GM23248 (cell line): ENCODE results near the gene CELF1. TPM values are rescaled to one million over a fixed set of nuclear protein-coding genes. Genes with fewer than 3 reads are reported as not detected.
A peak's percentile ranks its signal among the peaks of the same experiment; 100 is the strongest.
"Not testable (repeated sequence)": the region's sequence is repeated elsewhere in the genome, so short reads cannot be mapped to it uniquely, and the experiment has no call there.

Experiments
- DNase-seq: peaks from one replicate; pipeline ENCODE4 v3.0.0-alpha.2; 2015
- H2AFZ ChIP-seq: fragments of 200-600 bp; sonication (generic); 2 replicates; pipeline ENCODE4 v1.6.1; 2016; ENCODE audit warnings: antibody characterized with exemption
- H3F3A ChIP-seq: fragments of 200-600 bp; sonication (generic); 2 replicates; pipeline ENCODE4 v1.6.1; 2016; ENCODE audit warnings: mild to moderate bottlenecking, antibody characterized with exemption, mixed run types; ENCODE audit not compliant: insufficient read depth
- H3K27ac ChIP-seq: fragments of 200-600 bp; sonication (generic); 2 replicates; pipeline ENCODE4 v1.5.1; 2016; ENCODE audit warnings: mild to moderate bottlenecking
- H3K27me3 ChIP-seq: fragments of 200-600 bp; sonication (generic); replicated peaks from 2 replicates; pipeline ENCODE4 v1.6.1; 2016; ENCODE audit warnings: mild to moderate bottlenecking; ENCODE audit not compliant: insufficient read depth
- H3K36me3 ChIP-seq: fragments of 200-600 bp; sonication (generic); 2 replicates; pipeline ENCODE4 v1.6.1; 2016; ENCODE audit warnings: low read depth, mild to moderate bottlenecking
- H3K4me1 ChIP-seq: fragments of 200-600 bp; sonication (generic); 2 replicates; pipeline ENCODE4 v1.6.1; 2016; ENCODE audit warnings: mild to moderate bottlenecking; ENCODE audit not compliant: insufficient read depth
- H3K4me2 ChIP-seq: fragments of 200-600 bp; sonication (generic); one replicate; pipeline ENCODE4 v1.6.1; 2016; ENCODE audit warnings: mild to moderate bottlenecking; ENCODE audit not compliant: unreplicated experiment
- H3K4me3 ChIP-seq: fragments of 200-600 bp; sonication (generic); 2 replicates; pipeline ENCODE4 v1.5.1; 2016; ENCODE audit warnings: mild to moderate bottlenecking
- H3K79me2 ChIP-seq: fragments of 200-600 bp; sonication (generic); 2 replicates; pipeline ENCODE4 v1.6.1; 2016; ENCODE audit warnings: mild to moderate bottlenecking; ENCODE audit not compliant: insufficient read depth
- H3K9ac ChIP-seq: fragments of 200-600 bp; sonication (generic); 2 replicates; pipeline ENCODE4 v1.6.1; 2016; ENCODE audit warnings: mild to moderate bottlenecking
- H3K9me2 ChIP-seq: fragments of 200-600 bp; sonication (generic); 2 replicates; pipeline ENCODE4 v1.6.1; 2016; ENCODE audit warnings: mixed run types, mild to moderate bottlenecking, moderate library complexity; ENCODE audit not compliant: insufficient read depth
- H3K9me3 ChIP-seq: fragments of 200-600 bp; sonication (generic); one replicate; pipeline ENCODE4 v1.6.1; 2017; ENCODE audit warnings: low read depth
- H4K20me1 ChIP-seq: fragments of 200-600 bp; sonication (generic); 2 replicates; pipeline ENCODE4 v1.6.0; 2016; ENCODE audit not compliant: insufficient read depth
- EZH2 ChIP-seq: fragments of 200-600 bp; sonication (generic); IDR thresholded peaks from 2 replicates; pipeline ENCODE4 v1.6.1; 2018; ENCODE audit warnings: antibody characterized with exemption, mild to moderate bottlenecking; ENCODE audit not compliant: insufficient read depth, poor library complexity, severe bottlenecking
- EZH2phosphoT487 ChIP-seq: fragments of 200-600 bp; sonication (generic); IDR thresholded peaks from 2 replicates; pipeline ENCODE4 v1.6.1; 2018; ENCODE audit warnings: antibody characterized with exemption, moderate library complexity, mild to moderate bottlenecking, low read depth; ENCODE audit not compliant: insufficient read depth
- WGBS, 2 experiments: methylation state at CpG; one replicate each; pipeline ENCODE4 v1.1.6; 2015 to 2017; ENCODE audit warnings: low lambda C conversion rate in 2 of 2, low coverage in 1 of 2; ENCODE audit errors: missing lambda C conversion rate in 2 of 2; 5-methylcytosine and 5-hydroxymethylcytosine counted together
- in situ Hi-C: fragments of 300-500 bp; cut with MboI; formaldehyde crosslinking; loops from 2 replicates; pipeline ENCODE4 v1.15.0; 2020
- polyA plus RNA-seq: library from polyadenylated mRNA; unstranded; fragments of >200 nt; fragmentation: Nextera tagmentation; extraction: Ambion mirVana; gene quantifications from 2 replicates; pipeline ENCODE4 v1.2.1, GENCODE V29; 2016
- total RNA-seq: library from RNA; depleted of rRNA; stranded (reverse); fragments of >200 nt; shearing (Covaris generic); gene quantifications from 2 replicates; pipeline ENCODE4 v1.2.3, GENCODE V29; 2014

The CELF1 gene
- total and polyA plus RNA-seq, 2 experiments from 2014 or later = 51.7 to 70.9 TPM

DNA sequence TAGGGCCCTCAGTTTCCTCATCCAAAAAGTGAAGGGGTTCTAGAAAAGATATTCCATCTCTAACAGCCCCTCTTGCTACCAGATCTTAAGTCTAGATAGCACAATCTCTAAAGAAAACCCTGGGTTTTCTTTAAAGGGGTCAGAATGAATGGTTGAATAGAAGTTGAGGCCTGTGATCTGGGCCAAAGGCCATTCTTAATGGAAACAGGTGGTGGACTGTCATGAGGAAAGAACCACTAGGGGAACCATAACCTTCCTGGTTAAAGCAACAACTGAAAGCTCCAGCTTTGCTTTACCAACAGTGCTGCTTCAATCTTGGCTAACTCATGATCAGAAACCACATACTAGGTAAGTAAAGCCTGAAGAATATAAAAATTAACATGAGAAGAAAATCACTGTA lies 1.8 kb downstream of the CELF1 start:
- Histone ChIP-seq H2AFZ (no peak overlapping the region), H3K27ac (peak overlapping the region; percentile 84), H4K20me1 (peaks cover 26% of the 10 kb centered on the region; the same call in 1 of the 2 replicates), H3K9me3 (no peaks in the 10 kb centered on the region), H3K79me2 (peaks cover 66% of the 10 kb centered on the region), H3K9ac (peak overlapping the region; percentile 93), H3K4me3 (peak overlapping the region; percentile 97), H3K9me2 (no peaks in the 10 kb centered on the region), H3F3A (peaks cover 22% of the 10 kb centered on the region), H3K36me3 (no peaks in the 10 kb centered on the region), H3K4me1 (peaks cover 27% of the 10 kb centered on the region), H3K4me2 (peak overlapping the region; percentile 79), H3K27me3 (no peaks in the 10 kb centered on the region)
- TF ChIP-seq EZH2 (no peak), EZH2phosphoT487 (no peak)
- DNase-seq = peak; percentile 64
- in situ Hi-C loops = no loop called here

DNA sequence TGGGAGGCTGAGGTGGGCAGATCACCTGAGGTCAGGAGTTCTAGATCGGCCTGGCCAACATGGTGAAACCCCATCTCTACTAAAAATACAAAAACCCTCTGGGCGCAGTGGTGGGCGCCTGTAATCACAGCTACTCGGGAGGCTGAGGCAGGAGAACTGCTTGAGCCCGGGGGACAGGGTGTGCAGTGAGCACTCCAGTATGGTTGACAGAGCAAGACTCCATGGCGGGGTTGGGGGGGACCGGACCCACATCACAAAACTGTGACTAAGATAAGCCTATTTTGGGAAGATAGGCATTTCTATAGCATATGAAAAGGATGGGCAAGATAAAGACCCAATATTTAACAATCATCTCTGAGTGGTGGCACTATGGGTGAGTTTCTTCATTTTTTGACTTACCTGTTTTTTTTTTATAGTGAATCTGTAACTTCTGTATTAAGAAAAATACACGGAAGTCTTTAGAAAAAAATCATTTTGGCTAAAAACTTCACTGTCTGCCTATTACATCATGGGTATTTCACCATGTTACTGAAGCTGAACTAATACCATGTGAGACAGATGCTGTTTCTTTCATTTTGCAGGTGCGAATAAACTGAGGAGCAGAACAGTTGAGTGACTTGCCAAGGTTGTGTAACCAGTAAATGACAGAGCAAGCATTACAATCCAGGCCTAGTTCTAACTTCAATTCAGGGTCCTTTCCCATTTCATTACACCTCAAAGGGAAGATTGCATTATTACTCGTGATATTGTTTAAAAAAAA lies 2.5 kb downstream of the CELF1 start:
- H4K20me1 ChIP-seq = peaks cover 26% of the 10 kb centered on the region; the same call in 1 of the 2 replicates
- H2AFZ ChIP-seq = no peak overlapping the region
- peak overlapping the region; percentile 84 for H3K27ac ChIP-seq
- no peaks in the 10 kb centered on the region for H3K9me2 ChIP-seq
- H3K4me1 ChIP-seq = peaks cover 27% of the 10 kb centered on the region
- TF ChIP-seq EZH2phosphoT487 (no peak), EZH2 (no peak)
- H3K9me3 ChIP-seq = no peaks in the 10 kb centered on the region
- H3K4me2 ChIP-seq = peak overlapping the region; percentile 79
- H3K79me2 ChIP-seq = peaks cover 73% of the 10 kb centered on the region
- WGBS, 2 experiments = 83 to 84% methylated on average over 10 of the region's 10 CpGs
- in situ Hi-C loops = no loop called here
- peak overlapping the region; percentile 93; the same call in 1 of the 2 replicates for H3K9ac ChIP-seq
- peak overlapping the region; percentile 97 for H3K4me3 ChIP-seq
- H3K27me3 ChIP-seq = no peaks in the 10 kb centered on the region
- DNase-seq = peak; percentile 24
- H3K36me3 ChIP-seq = no peaks in the 10 kb centered on the region
- peaks cover 22% of the 10 kb centered on the region for H3F3A ChIP-seq

DNA sequence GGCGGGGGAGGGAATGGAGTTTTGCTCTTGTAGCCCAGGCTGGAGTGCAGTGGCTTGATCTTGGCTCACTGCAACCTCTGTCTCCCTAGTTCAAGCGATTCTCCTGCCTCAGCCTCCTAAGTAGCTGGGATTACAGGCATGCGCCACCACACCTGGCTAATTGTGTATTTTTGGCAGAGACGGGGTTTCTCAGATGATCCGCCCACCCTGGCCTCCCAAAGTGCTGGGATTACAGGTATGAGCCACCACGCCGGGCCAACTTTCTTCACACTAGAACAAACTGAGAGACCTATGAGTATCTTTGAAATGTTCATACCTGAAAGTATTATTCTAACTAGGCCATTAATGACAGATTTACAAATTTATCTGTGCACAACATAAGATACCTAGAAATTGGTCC lies 6.7 kb downstream of the CELF1 start:
- H3K9me3 ChIP-seq, H3K27ac ChIP-seq, H3K9ac ChIP-seq, H3K27me3 ChIP-seq, H3K36me3 ChIP-seq, in situ Hi-C loops, H3K9me2 ChIP-seq, H3K4me3 ChIP-seq, H2AFZ ChIP-seq, H3K4me2 ChIP-seq, DNase-seq: not testable (repeated sequence)
- Histone ChIP-seq H3F3A (peaks cover 12% of the 10 kb centered on the region), H3K79me2 (peaks cover 100% of the 10 kb centered on the region), H3K4me1 (peaks cover 23% of the 10 kb centered on the region), H4K20me1 (peaks cover 53% of the 10 kb centered on the region)
- 85 to 89% methylated on average over 5 to 7 of the region's 7 CpGs for WGBS, 2 experiments

DNA sequence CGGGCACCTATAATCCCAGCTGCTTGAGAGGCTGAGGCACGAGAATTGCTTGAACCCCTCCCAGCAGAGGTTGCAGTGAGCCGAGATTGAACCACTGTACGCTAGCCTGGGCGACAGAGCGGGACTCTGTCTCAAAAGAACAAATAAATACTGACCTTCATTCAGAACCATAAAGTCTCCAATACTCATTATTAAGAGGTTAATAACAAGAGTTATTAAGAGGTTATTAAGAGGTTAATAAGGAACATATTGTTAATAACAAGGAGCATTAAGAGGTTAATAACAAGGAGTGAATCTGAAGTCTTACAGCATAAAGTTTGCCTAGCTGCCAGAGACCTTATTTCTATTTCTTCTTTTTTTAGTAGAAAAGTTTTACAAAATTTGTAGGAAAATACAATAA lies 7.6 kb downstream of the CELF1 start:
- Histone ChIP-seq H3K36me3 (no peaks in the 10 kb centered on the region), H3K4me3 (no peak overlapping the region), H2AFZ (no peak overlapping the region), H3K4me1 (peaks cover 23% of the 10 kb centered on the region), H3K79me2 (peaks cover 98% of the 10 kb centered on the region), H3K9me2 (no peaks in the 10 kb centered on the region), H3K27ac (no peak overlapping the region), H3F3A (peaks cover 17% of the 10 kb centered on the region), H3K9me3 (no peaks in the 10 kb centered on the region), H3K9ac (no peak overlapping the region), H3K4me2 (no peak overlapping the region), H3K27me3 (no peaks in the 10 kb centered on the region), H4K20me1 (peaks cover 57% of the 10 kb centered on the region)
- in situ Hi-C loops = no loop called here
- TF ChIP-seq EZH2phosphoT487 (no peak), EZH2 (no peak)
- DNase-seq = no peak
- 95 to 100% methylated on average over 6 of the region's 6 CpGs for WGBS, 2 experiments
